ENCODE measurements around the gene NUS1.
"Not testable (repeated sequence)": the region's sequence is repeated elsewhere in the genome, so short reads cannot be mapped to it uniquely, and the experiment has no call there.

Gene NUS1

GRCh38 chr6:117718895-117719294 is 43.6 kb downstream of the NUS1 start:
- DNase-seq = no peak

- not testable (repeated sequence) for DNase-seq
These were observed 46.3 kb downstream of the NUS1 start for GRCh38 chr6:117721520-117721919.

- no peak for DNase-seq
These were observed 53.4 kb downstream of the NUS1 start for GRCh38 chr6:117728626-117729025.

- no peak for DNase-seq
These were observed 54.3 kb downstream of the NUS1 start for GRCh38 chr6:117729613-117730012.

- no peak for DNase-seq
These were observed 58.1 kb downstream of the NUS1 start for GRCh38 chr6:117733341-117733740.

- no peak for DNase-seq
These were observed 64.6 kb downstream of the NUS1 start for GRCh38 chr6:117739869-117740268.

GRCh38 chr6:117740605-117741004 is 65.3 kb downstream of the NUS1 start:
- no peak for DNase-seq

- not testable (repeated sequence) for DNase-seq
These were observed 75.4 kb downstream of the NUS1 start for GRCh38 chr6:117750675-117751074.

Measured in hippocampal formation (tissue), 2 donors.